Measurements from ENCODE around the gene GNAT3. TPM values are rescaled to one million over a fixed set of nuclear protein-coding genes. Genes with fewer than 3 reads are reported as not detected.

The GNAT3 gene
- total RNA-seq, 1 experiment from 2014 or later = not detected

DNA sequence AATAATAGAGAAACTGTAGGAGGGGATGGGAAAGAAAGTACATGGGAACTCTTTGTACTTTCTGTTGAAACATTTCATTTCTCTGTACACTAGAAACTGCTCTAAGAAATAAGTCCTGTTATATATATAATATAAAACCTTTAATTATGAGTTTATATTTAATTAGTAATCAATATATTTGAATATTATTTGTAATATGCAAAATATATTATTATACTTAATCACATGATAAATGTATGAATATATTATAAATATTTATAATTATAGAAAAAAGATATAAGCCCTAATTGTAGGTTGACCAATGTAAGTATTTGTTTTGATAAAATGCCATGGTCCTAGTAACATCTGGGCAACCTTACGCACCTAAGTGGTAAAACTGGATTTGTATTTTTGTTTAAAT, 51.0 kb downstream of the GNAT3 start:
- Histone ChIP-seq H3K9me3 (ENCODE audit: low read depth, low read length, poor library complexity, severe bottlenecking) (no peaks in the 10 kb centered on the region), H3K27ac (ENCODE audit: low read depth, low read length, poor library complexity, severe bottlenecking) (no peak overlapping the region), H3K36me3 (ENCODE audit: insufficient read depth, low read length, poor library complexity, severe bottlenecking) (no peaks in the 10 kb centered on the region), H3K4me3 (ENCODE audit: low read depth, low read length, poor library complexity, severe bottlenecking) (no peak overlapping the region), H3K27me3 (replicated peaks; ENCODE audit: insufficient read depth, low read depth, low read length, poor library complexity) (no peaks in the 10 kb centered on the region), H3K4me1 (ENCODE audit: insufficient read depth, low read length, poor library complexity, severe bottlenecking) (no peaks in the 10 kb centered on the region)
- intact Hi-C loops (cut with micrococcal nuclease; ENCODE audit: unreplicated experiment) = no loop called here
- CTCF ChIA-PET = no interaction called here
- TF ChIP-seq CTCF (conservative IDR thresholded peaks at IDR 0.05; ENCODE audit: low read depth, low read length) = no peak
- no peak for TF ChIP-seq EZH2 (IDR thresholded peaks at IDR 0.05; ENCODE audit: borderline replicate concordance, low read depth, low read length, poor library complexity, severe bottlenecking)
- POLR2A ChIA-PET (ENCODE audit: low non-redundant PET) = no interaction called here
- BruUV-seq (replicated peaks) = no TSS peak
- no peak for DNase-seq (ENCODE audit: low spot score)

GRCh38 chr7:80459776-80460510, 51.9 kb downstream of the GNAT3 start:
- no TSS peak for BruUV-seq (replicated peaks)
- intact Hi-C loops (cut with micrococcal nuclease; ENCODE audit: unreplicated experiment) = no loop called here

More at GRCh38 chr7:80459776-80460510, 51.9 kb downstream of the GNAT3 start:
- H3K27me3 ChIP-seq (replicated peaks; ENCODE audit: insufficient read depth, low read depth, low read length, poor library complexity) = no peaks in the 10 kb centered on the region
- no peaks in the 10 kb centered on the region for H3K4me1 ChIP-seq (ENCODE audit: insufficient read depth, low read length, poor library complexity, severe bottlenecking)
- no peaks in the 10 kb centered on the region for H3K9me3 ChIP-seq (ENCODE audit: low read depth, low read length, poor library complexity, severe bottlenecking)
- DNase-seq (ENCODE audit: low spot score) = no peak
- ChIA-PET POLR2A (ENCODE audit: low non-redundant PET) (no interaction called here), CTCF (interaction anchor here (0.6 kb wide), 1 partner anchor 24 kb away, joined by 5 read pairs; no protein-coding TSS in a partner anchor)
- H3K36me3 ChIP-seq (ENCODE audit: insufficient read depth, low read length, poor library complexity, severe bottlenecking) = no peaks in the 10 kb centered on the region
- H3K4me3 ChIP-seq (ENCODE audit: low read depth, low read length, poor library complexity, severe bottlenecking) = no peak overlapping the region
- no peak for TF ChIP-seq EZH2 (IDR thresholded peaks at IDR 0.05; ENCODE audit: borderline replicate concordance, low read depth, low read length, poor library complexity, severe bottlenecking)
- no peak for TF ChIP-seq CTCF (conservative IDR thresholded peaks at IDR 0.05; ENCODE audit: low read depth, low read length)
- no peak overlapping the region for H3K27ac ChIP-seq (ENCODE audit: low read depth, low read length, poor library complexity, severe bottlenecking)

Measured in A673 (cell line).